A549 treated with dexamethasone at 1 μM for 4 hours (cell line): ENCODE measurements around the gene RASGRF2. TPM values are rescaled to one million over a fixed set of nuclear protein-coding genes. Genes with fewer than 3 reads are reported as not detected.

Experiments
- total RNA-seq: library from RNA; stranded (reverse); fragments of 200-300 nt; extraction: Qiagen RNA extraction; gene quantifications from 5 replicates; pipeline ENCODE4 v1.2.3, GENCODE V29; 2022

RASGRF2 gene
- total RNA-seq, result 1.1 to 1.5 TPM (median 1.4 TPM) in 5 replicates

GRCh38 chr5:80959768-80960442, at the start of gene RASGRF2:
TSS of gene RASGRF2 (plus strand) at chr5:80960363. CDS start at chr5:80960739, 376 bp downstream.

GRCh38 chr5:81233080-81233634, 273.0 kb downstream of the RASGRF2 start, which contains the start of gene CKMT2:
TSS of gene CKMT2 (plus strand) at chr5:81233322. CDS start at chr5:81251133, 17,811 bp downstream.

